ENCODE results near the gene OTUD5. TPM values are rescaled to one million over a fixed set of nuclear protein-coding genes. Genes with fewer than 3 reads are reported as not detected.

Gene OTUD5
- total and polyA plus RNA-seq, 2 of the 13 experiments (the other 11 are each of a cell fraction or from before 2014, with no cell fraction given) = 18.4 to 42.2 TPM

- CTCF ChIA-PET (ENCODE audit: low intra/inter-chr PET ratio, low total read pairs) = no interaction called here
- H3K79me2 ChIP-seq (ENCODE audit: insufficient read depth, low read length) = peaks cover 7% of the 10 kb centered on the region
- POLR2A ChIA-PET = no interaction called here
- no peak overlapping the region for H3K9ac ChIP-seq (ENCODE audit: insufficient read depth, low read depth, low read length)
- peaks cover 1 to 13% of the 10 kb centered on the region in 2 experiments; a peak in 2 of 5 replicates for H3K36me3 ChIP-seq (replicated peaks in 1 of 2; ENCODE audit: control insufficient read depth in 1 of 2, insufficient read depth in 2 of 2, low read length in 2 of 2)
- TF ChIP-seq REL (CRISPR knock-in tag; conservative IDR thresholded peaks at IDR 0.05) = no peak
- H2AFZ ChIP-seq (ENCODE audit: low read length) = no peak overlapping the region
- in situ Hi-C loops (cut with HindIII; ENCODE audit: extremely low pct_ligation_motif_present, low pct_unique_long_range_greater_than_20kb) = no loop called here
- FAIRE-seq (no peak), ATAC-seq (no peak), DNase-seq (ENCODE audit: low spot score) (no peak)
- H3K4me1 ChIP-seq (ENCODE audit: insufficient read depth, low read length) = peaks cover 17% of the 10 kb centered on the region
- no TSS peak for BruUV-seq (replicated peaks)
- H3K27me3 ChIP-seq (ENCODE audit: control insufficient read depth in 1 of 2, insufficient read depth in 2 of 2, low read length in 2 of 2) = no peaks in the 10 kb centered on the region
- no peaks in the 10 kb centered on the region for H3K9me3 ChIP-seq (ENCODE audit: low read length)
- no peak overlapping the region for H3K4me2 ChIP-seq (ENCODE audit: low read depth, low read length)
- intact Hi-C loops (cut with micrococcal nuclease; ENCODE audit: unreplicated experiment) = no loop called here
- H3K27ac ChIP-seq (ENCODE audit: extremely low read length, insufficient read depth, low read length) = no peak overlapping the region
- H4K20me1 ChIP-seq (ENCODE audit: insufficient read depth, low read length) = no peaks in the 10 kb centered on the region
- H3K4me3 ChIP-seq (replicated peaks in 1 of 3; ENCODE audit: insufficient read depth in 1 of 3, low read depth in 2 of 3, low read length in 3 of 3) = no peak overlapping the region
- 96% methylated on average over 1 of the region's 5 CpGs for WGBS (ENCODE audit: low lambda C conversion rate)
Observed at GRCh38 chrX:48999030-48999429, 41.6 kb upstream of the OTUD5 start.

- Histone ChIP-seq H3K9ac (ENCODE audit: insufficient read depth, low read depth, low read length) (no peak overlapping the region), H3K27me3 (ENCODE audit: control insufficient read depth in 1 of 2, insufficient read depth in 2 of 2, low read length in 2 of 2) (no peaks in the 10 kb centered on the region), H3K4me1 (ENCODE audit: insufficient read depth, low read length) (peaks cover 11% of the 10 kb centered on the region), H2AFZ (ENCODE audit: low read length) (no peak overlapping the region), H3K27ac (ENCODE audit: extremely low read length, insufficient read depth, low read length) (no peak overlapping the region), H3K79me2 (ENCODE audit: insufficient read depth, low read length) (peaks cover 7% of the 10 kb centered on the region), H3K4me2 (ENCODE audit: low read depth, low read length) (no peak overlapping the region), H4K20me1 (ENCODE audit: insufficient read depth, low read length) (no peaks in the 10 kb centered on the region), H3K9me3 (ENCODE audit: low read length) (no peaks in the 10 kb centered on the region), H3K4me3 (replicated peaks in 1 of 3; ENCODE audit: insufficient read depth in 1 of 3, low read depth in 2 of 3, low read length in 3 of 3) (no peak overlapping the region), H3K36me3 (replicated peaks in 1 of 2; ENCODE audit: control insufficient read depth in 1 of 2, insufficient read depth in 2 of 2, low read length in 2 of 2) (peaks cover 1 to 14% of the 10 kb centered on the region in 2 experiments; a peak in 2 of 5 replicates)
- in situ Hi-C loops (cut with HindIII; ENCODE audit: extremely low pct_ligation_motif_present, low pct_unique_long_range_greater_than_20kb) (no loop called here), intact Hi-C loops (cut with micrococcal nuclease; ENCODE audit: unreplicated experiment) (no loop called here)
- no TSS peak for BruUV-seq (replicated peaks)
- FAIRE-seq = no peak
- peak; percentile 32; the same call in 1 of the 3 replicates for ATAC-seq
- no peak for DNase-seq (ENCODE audit: low spot score)
- no CpG with 5 or more reads among the region's 4 CpGs for WGBS (ENCODE audit: low lambda C conversion rate)
- ChIA-PET CTCF (ENCODE audit: low intra/inter-chr PET ratio, low total read pairs) (no interaction called here), POLR2A (no interaction called here)
- no peak for TF ChIP-seq TARDBP (CRISPR knock-in tag; IDR thresholded peaks at IDR 0.05)
- no peak for TF ChIP-seq SALL2 (CRISPR knock-in tag; IDR thresholded peaks at IDR 0.05)
- TF ChIP-seq FLYWCH1 (CRISPR knock-in tag; IDR thresholded peaks at IDR 0.05) = no peak
- TF ChIP-seq ZMYM2 (CRISPR knock-in tag; IDR thresholded peaks at IDR 0.05) = no peak
- no peak for TF ChIP-seq ATRX (CRISPR knock-in tag; IDR thresholded peaks at IDR 0.05; ENCODE audit: borderline replicate concordance)
- TF ChIP-seq ZNF775 (CRISPR knock-in tag; IDR thresholded peaks at IDR 0.05; ENCODE audit: borderline replicate concordance) = no peak
- TF ChIP-seq ZNF547 (CRISPR knock-in tag; IDR thresholded peaks at IDR 0.05) = no peak
- no peak for TF ChIP-seq MYNN (CRISPR knock-in tag; IDR thresholded peaks at IDR 0.05; ENCODE audit: low read depth)
- no peak for TF ChIP-seq ZNF652 (CRISPR knock-in tag; IDR thresholded peaks at IDR 0.05; ENCODE audit: borderline replicate concordance, low read depth)
- TF ChIP-seq NCOR1 (IDR thresholded peaks at IDR 0.05; ENCODE audit: borderline replicate concordance, low read length) = no peak
- TF ChIP-seq CENPX (CRISPR knock-in tag; IDR thresholded peaks at IDR 0.05) = no peak
- no peak for TF ChIP-seq SATB2 (CRISPR knock-in tag; IDR thresholded peaks at IDR 0.05)
- no peak for TF ChIP-seq ZNF749 (CRISPR knock-in tag; IDR thresholded peaks at IDR 0.05; ENCODE audit: borderline replicate concordance)
- no peak for TF ChIP-seq ZNF776 (CRISPR knock-in tag; IDR thresholded peaks at IDR 0.05)
- no peak for TF ChIP-seq CBX5 (CRISPR knock-in tag; IDR thresholded peaks at IDR 0.05; ENCODE audit: borderline replicate concordance)
- no peak for TF ChIP-seq GTF2F1 (IDR thresholded peaks at IDR 0.05; ENCODE audit: low read length)
- no peak for TF ChIP-seq ZNF558 (CRISPR knock-in tag; IDR thresholded peaks at IDR 0.05; ENCODE audit: borderline replicate concordance)
Observed at GRCh38 chrX:48998391-48998790, 41.0 kb upstream of the OTUD5 start.
